Body of pancreas (tissue), 4 donors: ENCODE results near the gene ZNF117. TPM values are rescaled to one million over a fixed set of nuclear protein-coding genes. Genes with fewer than 3 reads are reported as not detected.
"Not testable (repeated sequence)": the region's sequence is repeated elsewhere in the genome, so short reads cannot be mapped to it uniquely, and the experiment has no call there.

Experiments used
- ATAC-seq: fragments of 150-250 bp; one replicate; pipeline ENCODE4 v1.9.1; 2016
- DNase-seq, 4 donors: peaks; one replicate each; pipeline ENCODE4 v3.0.0-alpha.2; 2019
- H3K27ac ChIP-seq, 4 donors: fragments of 200-600 bp; sonication (generic); 1 replicate in 3 of 4; 2 replicates in 1 of 4; pipeline versions ENCODE4 v1.5.1 to v1.6.1; 2016 to 2019; ENCODE audit warnings: mild to moderate bottlenecking in 1 of 4, mixed read lengths in 1 of 4, moderate library complexity in 1 of 4
- H3K27me3 ChIP-seq, 2 donors: fragments of 200-600 bp; sonication (generic); one replicate each; pipeline ENCODE4 v1.6.0; 2016; ENCODE audit warnings: mild to moderate bottlenecking in 1 of 2
- H3K36me3 ChIP-seq, 2 donors: fragments of 200-600 bp; sonication (generic); replicated peaks in 1 of 2; 2 replicates each; pipeline ENCODE4 v1.5.1; 2016; ENCODE audit warnings: low read depth in 2 of 2; ENCODE audit not compliant: insufficient read depth in 1 of 2
- H3K4me1 ChIP-seq: fragments of 200-600 bp; sonication (generic); one replicate; pipeline ENCODE4 v1.6.0; 2016
- H3K4me3 ChIP-seq, 2 donors: fragments of 200-600 bp; sonication (generic); 1 replicate in 1 of 2; 2 replicates in 1 of 2; pipeline ENCODE4 v1.5.1; 2016 to 2019
- H3K9me3 ChIP-seq, 3 donors: fragments of 200-600 bp; sonication (generic); 1 replicate in 2 of 3; 2 replicates in 1 of 3; pipeline ENCODE4 v1.5.1; 2016
- CTCF ChIP-seq, 7 experiments: fragments of 450-650 bp in 4 of 7; fragments of 200-600 bp in 3 of 7; sonication (generic) in 3 of 7; IDR thresholded peaks; one replicate each; pipeline ENCODE4 v1.5.1; 2016 to 2019; ENCODE audit warnings: antibody characterized with exemption in 7 of 7
- POLR2A ChIP-seq, 3 donors: fragments of 450-650 bp; IDR thresholded peaks; one replicate each; pipeline ENCODE4 v1.6.1; 2016; ENCODE audit warnings: antibody characterized with exemption in 3 of 3, mild to moderate bottlenecking in 2 of 3
- WGBS, 2 donors: methylation state at CpG; one replicate each; pipeline ENCODE4 v1.1.5; 2017; 5-methylcytosine and 5-hydroxymethylcytosine counted together
- intact Hi-C: fragments of 100-400 bp; cut with DNase I; formaldehyde crosslinking; loops from one replicate; pipeline ENCODE4 v1.15.1; 2023
- total RNA-seq, 2 donors: library from RNA; depleted of rRNA; stranded (reverse); fragments of >200 nt; gene quantifications; one replicate each; pipeline ENCODE4 v1.1.0, GENCODE V29; 2016

Gene ZNF117
- total RNA-seq, 2 donors from 2014 or later: 6.9 to 11.2 TPM

GRCh38 chr7:64978497-64979203 lies 12.2 kb downstream of the ZNF117 start:
- peaks cover 0 to 27% (median 0%) of the 10 kb centered on the region in 3 donors for H3K9me3 ChIP-seq
- no peak overlapping the region for H3K4me3 ChIP-seq
- TF ChIP-seq POLR2A (IDR thresholded peaks at IDR 0.05): no peak
- no peak for TF ChIP-seq CTCF (IDR thresholded peaks at IDR 0.05)

DNA sequence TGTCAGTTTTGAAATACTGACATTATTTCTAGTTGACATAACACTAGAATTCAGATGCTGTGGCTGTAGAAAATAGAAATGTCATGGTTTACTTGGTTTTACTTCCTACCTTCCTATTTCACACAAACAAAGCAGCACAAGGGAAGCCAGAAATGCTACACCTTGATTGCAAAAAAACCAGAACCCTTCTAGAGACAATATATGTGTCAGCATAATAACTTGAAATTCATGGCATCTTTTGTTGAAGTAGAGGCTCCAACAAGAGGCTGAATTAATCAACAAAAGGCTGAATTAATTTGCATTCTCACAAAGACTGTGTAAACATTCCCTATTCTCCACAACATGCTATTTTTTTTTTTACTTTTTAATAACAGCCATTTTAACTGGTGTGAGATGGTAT lies 25.2 kb downstream of the ZNF117 start:
- DNase-seq (no peak), ATAC-seq (no peak)
- intact Hi-C loops: no loop called here
- H3K36me3 ChIP-seq: no peaks in the 10 kb centered on the region
- H3K4me3 ChIP-seq: no peak overlapping the region
- H3K9me3 ChIP-seq: no peaks in the 10 kb centered on the region
- TF ChIP-seq CTCF (IDR thresholded peaks at IDR 0.05) (no peak), POLR2A (IDR thresholded peaks at IDR 0.05) (no peak)
- no peaks in the 10 kb centered on the region for H3K27me3 ChIP-seq
- H3K27ac ChIP-seq: no peak overlapping the region
- H3K4me1 ChIP-seq: no peaks in the 10 kb centered on the region

More at GRCh38 chr7:64978497-64979203, 12.2 kb downstream of the ZNF117 start:
- no peaks in the 10 kb centered on the region for H3K4me1 ChIP-seq
- intact Hi-C loops: no loop called here
- H3K27ac ChIP-seq: no peak overlapping the region
- peaks cover 13% of the 10 kb centered on the region in 2 donors for H3K36me3 ChIP-seq
- 95 to 97% methylated on average over 5 of the region's 5 CpGs for WGBS, 2 donors
- ATAC-seq (no peak), DNase-seq (no peak)
- H3K27me3 ChIP-seq: no peaks in the 10 kb centered on the region

DNA sequence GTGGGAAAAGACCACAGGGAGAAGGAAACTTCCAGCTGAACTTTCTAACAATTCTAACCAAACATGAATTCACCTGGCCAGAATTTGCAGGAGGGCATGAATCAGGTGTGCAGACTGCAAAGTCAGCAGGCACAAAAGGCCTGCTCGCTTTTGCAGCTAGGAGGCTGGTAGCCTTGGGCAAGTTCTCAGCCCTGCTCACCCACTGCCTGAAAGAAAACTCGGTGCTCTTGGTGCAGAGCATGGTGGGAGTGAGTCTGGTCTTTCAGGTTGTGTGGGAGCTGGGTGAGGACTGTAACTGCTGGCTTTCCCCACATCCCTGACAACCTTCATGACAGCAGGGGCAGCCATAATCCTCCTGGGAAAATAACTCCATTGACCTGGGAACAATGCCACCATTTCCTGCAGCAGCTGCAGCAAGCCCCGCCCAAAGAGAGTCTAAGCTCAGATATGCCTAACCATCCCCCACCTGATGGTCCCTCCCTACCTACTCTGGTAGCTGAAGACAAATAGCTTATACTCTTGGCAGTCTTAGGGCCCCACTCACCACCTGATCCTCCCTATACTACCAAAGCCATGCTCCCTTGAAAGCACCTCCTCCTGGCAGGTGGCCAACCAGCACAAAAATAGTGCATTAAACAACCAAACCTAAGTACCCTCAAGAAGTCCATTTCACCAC lies 31.6 kb downstream of the ZNF117 start:
- Histone ChIP-seq H3K27me3 (no peaks in the 10 kb centered on the region), H3K4me1 (no peaks in the 10 kb centered on the region), H3K27ac (no peak overlapping the region), H3K36me3 (no peaks in the 10 kb centered on the region), H3K9me3 (no peaks in the 10 kb centered on the region), H3K4me3 (no peak overlapping the region)
- 74 to 87% methylated on average over 3 of the region's 3 CpGs for WGBS, 2 donors
- intact Hi-C loops: loop anchor here (5.0 kb wide), 1 partner anchor 263 kb away; no protein-coding TSS in a partner anchor
- DNase-seq (no peak), ATAC-seq (no peak)
- TF ChIP-seq POLR2A (IDR thresholded peaks at IDR 0.05) (no peak), CTCF (IDR thresholded peaks at IDR 0.05) (no peak)

DNA sequence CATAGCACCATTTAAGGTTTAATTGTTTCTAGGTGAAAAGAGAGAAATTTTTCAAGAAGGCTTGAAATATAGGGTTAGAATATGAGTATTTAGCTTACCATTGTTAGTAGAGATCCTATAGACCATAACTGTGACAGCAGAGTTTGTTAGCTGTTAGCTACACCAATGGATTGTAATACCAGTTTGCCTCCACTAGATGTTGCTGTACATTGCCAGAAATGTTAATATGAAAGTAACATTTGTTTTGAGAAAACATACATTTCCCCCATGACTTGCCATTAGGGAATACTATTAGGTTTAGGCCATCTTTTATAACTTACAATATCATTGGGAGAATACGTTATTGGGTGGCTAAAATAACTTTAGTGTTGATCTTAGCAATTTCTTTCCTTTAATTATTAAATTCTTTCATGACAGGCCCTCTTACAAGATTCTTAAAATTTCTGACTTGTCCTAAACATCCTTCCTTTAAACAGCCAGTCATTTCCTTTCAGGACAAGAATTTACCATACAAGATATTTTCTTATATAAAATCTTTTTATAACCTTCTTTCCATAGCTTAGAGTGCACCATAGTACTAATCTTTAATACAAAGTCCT lies 39.5 kb downstream of the ZNF117 start:
- H3K9me3 ChIP-seq: no peaks in the 10 kb centered on the region
- intact Hi-C loops: no loop called here
- H3K36me3 ChIP-seq: no peaks in the 10 kb centered on the region
- peak; percentile 55 to 87 (median 84) for TF ChIP-seq CTCF (IDR thresholded peaks at IDR 0.05)
- TF ChIP-seq POLR2A (IDR thresholded peaks at IDR 0.05): no peak
- H3K27ac ChIP-seq: no peak overlapping the region
- H3K4me3 ChIP-seq: no peak overlapping the region
- WGBS, 2 donors: 2 to 3% methylated on average over 1 of the region's 1 CpG
- DNase-seq (peak in 1 of 4 donors; percentile 37), ATAC-seq (peak; percentile 70)
- H3K27me3 ChIP-seq: peaks cover 0 to 6% of the 10 kb centered on the region in 2 donors
- H3K4me1 ChIP-seq: peaks cover 12% of the 10 kb centered on the region

GRCh38 chr7:64950673-64951072 lies 40.2 kb downstream of the ZNF117 start:
- H3K36me3 ChIP-seq, H3K4me3 ChIP-seq, H3K27ac ChIP-seq, intact Hi-C loops, ATAC-seq, H3K27me3 ChIP-seq, H3K9me3 ChIP-seq: not testable (repeated sequence)
- peak in 1 of 4 donors; percentile 25 for DNase-seq
- 44 to 45% methylated on average over 9 of the region's 9 CpGs for WGBS, 2 donors
- H3K4me1 ChIP-seq: peaks cover 12% of the 10 kb centered on the region

GRCh38 chr7:64948774-64949173 lies 42.1 kb downstream of the ZNF117 start:
- ATAC-seq, H3K9me3 ChIP-seq, H3K4me3 ChIP-seq, H3K27ac ChIP-seq, H3K36me3 ChIP-seq, H3K27me3 ChIP-seq, DNase-seq: not testable (repeated sequence)
- intact Hi-C loops: loop anchor here (10.0 kb wide), 1 partner anchor 526 kb away; no protein-coding TSS in a partner anchor
- peaks cover 12% of the 10 kb centered on the region for H3K4me1 ChIP-seq
- WGBS, 2 donors: 89 to 92% methylated on average over 1 of the region's 1 CpG
